Activated T-cell treated with anti-CD3 and anti-CD28 coated beads, Interleukin-2, amount 50 U/mL, for 4 hours (primary cell): ENCODE results near the gene PCCA. TPM values are rescaled to one million over a fixed set of nuclear protein-coding genes. Genes with fewer than 3 reads are reported as not detected.
"Not testable (repeated sequence)": the region's sequence is repeated elsewhere in the genome, so short reads cannot be mapped to it uniquely, and the experiment has no call there.

Experiments
- ATAC-seq, 2 donors: fragments of 200-7000 bp; cut with Tn5 transposase; one replicate each; pipeline ENCODE4 v1.10.0; 2021
- DNase-seq: peaks from one replicate; pipeline ENCODE4 v3.0.0-alpha.2; 2020
- H3K27me3 Mint-ChIP-seq: one replicate; pipeline ENCODE4 v1.8.0; 2021; ENCODE audit warnings: low read depth, mixed read lengths
- H3K36me3 Mint-ChIP-seq: one replicate; pipeline ENCODE4 v1.8.0; 2022; ENCODE audit warnings: mixed read lengths; ENCODE audit not compliant: insufficient read depth
- H3K4me1 Mint-ChIP-seq: one replicate; pipeline ENCODE4 v1.8.0; 2021; ENCODE audit warnings: low read depth, mixed read lengths
- H3K4me3 Mint-ChIP-seq: one replicate; pipeline ENCODE4 v1.8.0; 2021; ENCODE audit warnings: mild to moderate bottlenecking, moderate library complexity, mixed read lengths
- H3K9me3 Mint-ChIP-seq: one replicate; pipeline ENCODE4 v1.8.0; 2021; ENCODE audit warnings: mixed read lengths
- total RNA-seq, 3 donors: library from RNA; stranded (reverse); gene quantifications; one replicate each; pipeline ENCODE4 v1.2.1, GENCODE V29; 2021

The PCCA gene, protein sequence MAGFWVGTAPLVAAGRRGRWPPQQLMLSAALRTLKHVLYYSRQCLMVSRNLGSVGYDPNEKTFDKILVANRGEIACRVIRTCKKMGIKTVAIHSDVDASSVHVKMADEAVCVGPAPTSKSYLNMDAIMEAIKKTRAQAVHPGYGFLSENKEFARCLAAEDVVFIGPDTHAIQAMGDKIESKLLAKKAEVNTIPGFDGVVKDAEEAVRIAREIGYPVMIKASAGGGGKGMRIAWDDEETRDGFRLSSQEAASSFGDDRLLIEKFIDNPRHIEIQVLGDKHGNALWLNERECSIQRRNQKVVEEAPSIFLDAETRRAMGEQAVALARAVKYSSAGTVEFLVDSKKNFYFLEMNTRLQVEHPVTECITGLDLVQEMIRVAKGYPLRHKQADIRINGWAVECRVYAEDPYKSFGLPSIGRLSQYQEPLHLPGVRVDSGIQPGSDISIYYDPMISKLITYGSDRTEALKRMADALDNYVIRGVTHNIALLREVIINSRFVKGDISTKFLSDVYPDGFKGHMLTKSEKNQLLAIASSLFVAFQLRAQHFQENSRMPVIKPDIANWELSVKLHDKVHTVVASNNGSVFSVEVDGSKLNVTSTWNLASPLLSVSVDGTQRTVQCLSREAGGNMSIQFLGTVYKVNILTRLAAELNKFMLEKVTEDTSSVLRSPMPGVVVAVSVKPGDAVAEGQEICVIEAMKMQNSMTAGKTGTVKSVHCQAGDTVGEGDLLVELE
- total RNA-seq = 1 to 10 TPM; 2.7 to 4.8 (median 2.9) TPM

DNA sequence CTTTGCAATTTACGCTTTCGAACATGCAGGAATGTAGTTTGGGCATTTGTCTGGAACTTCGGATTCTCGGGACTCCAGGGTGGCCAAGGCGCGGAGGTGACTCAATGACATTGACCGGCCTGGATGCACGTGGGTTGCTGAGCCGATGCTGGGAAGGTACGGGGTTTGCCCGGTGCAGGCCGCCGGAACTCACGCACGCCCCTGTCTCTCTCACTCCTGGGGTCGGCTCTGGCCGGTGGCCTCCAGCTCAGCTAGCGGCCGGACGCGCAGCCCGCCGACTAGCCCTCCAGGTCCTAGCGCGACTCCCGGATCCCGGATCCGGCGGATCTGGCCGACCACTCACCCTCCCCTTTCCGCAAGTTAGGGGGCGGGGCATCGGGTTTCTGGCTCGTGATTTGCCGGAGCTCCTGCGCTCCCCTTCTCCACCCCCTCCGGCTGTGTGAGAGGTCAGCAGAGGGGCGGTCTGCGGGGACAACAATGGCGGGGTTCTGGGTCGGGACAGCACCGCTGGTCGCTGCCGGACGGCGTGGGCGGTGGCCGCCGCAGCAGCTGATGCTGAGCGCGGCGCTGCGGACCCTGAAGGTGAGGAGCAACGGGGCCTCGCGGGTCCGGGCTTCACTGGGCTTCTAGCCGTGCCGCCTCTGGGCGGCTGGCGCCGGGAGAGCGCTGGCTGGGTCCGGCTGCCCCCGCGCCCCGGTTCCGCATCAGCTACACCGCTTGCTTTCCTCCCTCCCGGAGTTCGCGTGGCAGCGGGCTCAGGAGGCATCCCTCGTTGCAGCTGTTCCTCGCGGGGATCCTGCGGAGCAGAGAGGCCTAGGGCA lies at the start of gene PCCA:
PCCA (plus strand) TSS at position 450 of the 821 bp plus-strand sequence; CDS start at position 478, 28 bp downstream.
- DNase-seq (peak; percentile 66), ATAC-seq (peak; percentile 86 to 90)
- Mint-ChIP-seq H3K27me3 (no peaks in the 10 kb centered on the region), H3K9me3 (no peaks in the 10 kb centered on the region), H3K36me3 (no peaks in the 10 kb centered on the region), H3K4me1 (peaks cover 19% of the 10 kb centered on the region), H3K4me3 (peak within 1 kb of the TSS; percentile 93)

DNA sequence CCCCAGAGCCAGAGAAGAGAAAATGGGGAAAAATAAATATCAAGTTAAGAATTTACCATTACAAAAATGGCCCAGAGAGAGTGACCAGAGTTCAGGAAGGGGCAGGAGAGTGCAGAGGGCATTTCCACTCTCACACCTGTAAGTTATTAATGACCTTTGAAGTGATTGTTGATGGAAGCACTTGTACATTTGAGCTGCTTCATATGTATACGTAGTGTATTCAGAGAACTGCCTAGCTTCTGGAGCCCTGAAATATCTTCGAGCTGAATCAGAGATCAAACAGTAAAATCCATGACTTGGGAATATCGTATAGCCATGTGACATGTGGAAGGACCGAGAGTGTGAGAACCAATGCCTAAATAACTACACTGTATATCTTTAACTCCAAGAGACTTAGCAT lies 49.2 kb upstream of the PCCA start:
- H3K36me3 Mint-ChIP-seq = no peaks in the 10 kb centered on the region
- no peaks in the 10 kb centered on the region for H3K4me1 Mint-ChIP-seq

DNA sequence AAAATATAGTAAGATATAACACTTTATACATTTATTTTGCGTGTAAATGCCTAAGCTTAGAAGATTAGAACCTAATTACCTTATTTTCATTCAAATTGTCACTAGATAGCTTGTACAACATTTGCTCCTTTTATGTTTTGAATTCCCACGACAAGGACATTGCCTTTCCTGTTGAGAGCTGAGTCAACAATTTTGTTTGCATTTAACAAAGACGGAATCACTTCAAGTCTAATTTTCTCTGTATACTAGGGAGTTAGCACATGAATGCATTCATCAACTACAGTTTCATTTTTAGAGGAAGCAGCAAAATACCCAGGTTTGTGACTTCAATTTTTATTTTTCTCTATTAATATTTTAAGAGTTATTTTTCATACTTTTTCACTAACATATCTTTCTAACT lies 48.7 kb upstream of the PCCA start:
- no peaks in the 10 kb centered on the region for H3K36me3 Mint-ChIP-seq
- ATAC-seq (no peak), DNase-seq (no peak)
- no peaks in the 10 kb centered on the region for H3K27me3 Mint-ChIP-seq
- no peaks in the 10 kb centered on the region for H3K4me1 Mint-ChIP-seq
- no peak overlapping the region for H3K4me3 Mint-ChIP-seq
- no peaks in the 10 kb centered on the region for H3K9me3 Mint-ChIP-seq

More for the DNA sequence above, 49.2 kb upstream of the PCCA start:
- ATAC-seq = no peak
- H3K4me3 Mint-ChIP-seq = no peak overlapping the region
- no peak for DNase-seq
- H3K27me3 Mint-ChIP-seq = no peaks in the 10 kb centered on the region
- H3K9me3 Mint-ChIP-seq = no peaks in the 10 kb centered on the region

DNA sequence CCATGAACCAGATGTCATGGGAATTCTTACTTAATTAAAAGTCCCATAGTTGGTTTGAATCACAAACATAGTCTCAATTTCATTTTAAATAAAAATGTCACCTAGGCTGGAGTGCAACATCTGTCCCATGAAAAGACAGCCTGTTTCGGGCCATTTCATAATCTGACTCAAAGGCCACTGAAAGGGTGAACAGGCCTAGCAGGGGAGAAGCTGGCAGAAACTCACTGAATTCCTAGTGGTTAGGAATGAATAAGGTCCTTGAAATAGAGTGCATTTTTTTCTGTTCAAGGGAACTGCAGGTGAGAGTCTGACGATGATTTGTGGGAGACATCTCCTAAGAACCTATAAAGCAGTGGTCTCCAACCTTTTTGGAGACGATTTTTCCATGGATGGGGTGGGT lies 44.0 kb upstream of the PCCA start:
- H3K36me3 Mint-ChIP-seq = no peaks in the 10 kb centered on the region
- H3K9me3 Mint-ChIP-seq = no peaks in the 10 kb centered on the region
- no peaks in the 10 kb centered on the region for H3K4me1 Mint-ChIP-seq
- no peak for ATAC-seq
- H3K4me3 Mint-ChIP-seq = no peak overlapping the region
- no peaks in the 10 kb centered on the region for H3K27me3 Mint-ChIP-seq
- no peak for DNase-seq

DNA sequence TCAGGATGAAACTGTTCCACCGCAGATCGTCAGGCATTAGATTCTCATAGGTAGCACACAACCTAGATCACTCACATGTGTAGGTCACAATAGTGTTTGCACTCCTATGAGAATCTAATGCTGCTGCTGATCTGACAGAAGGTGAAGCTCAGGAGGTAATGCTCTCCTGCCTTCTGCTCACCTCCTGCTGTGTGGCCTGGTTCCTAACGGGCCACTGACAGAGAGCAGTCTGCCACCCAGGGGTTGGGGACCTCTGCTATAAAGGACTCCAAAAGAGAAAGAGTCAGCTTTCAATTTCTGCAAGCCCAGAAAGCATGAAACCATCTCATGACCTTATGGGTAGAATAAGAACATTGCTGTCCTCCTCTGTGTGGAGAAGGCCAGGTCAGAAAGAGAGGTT lies 43.5 kb upstream of the PCCA start:
- no peaks in the 10 kb centered on the region for H3K4me1 Mint-ChIP-seq
- H3K4me3 Mint-ChIP-seq = no peak overlapping the region
- DNase-seq = no peak
- ATAC-seq = no peak
- H3K9me3 Mint-ChIP-seq = no peaks in the 10 kb centered on the region
- H3K27me3 Mint-ChIP-seq = no peaks in the 10 kb centered on the region
- H3K36me3 Mint-ChIP-seq = no peaks in the 10 kb centered on the region

DNA sequence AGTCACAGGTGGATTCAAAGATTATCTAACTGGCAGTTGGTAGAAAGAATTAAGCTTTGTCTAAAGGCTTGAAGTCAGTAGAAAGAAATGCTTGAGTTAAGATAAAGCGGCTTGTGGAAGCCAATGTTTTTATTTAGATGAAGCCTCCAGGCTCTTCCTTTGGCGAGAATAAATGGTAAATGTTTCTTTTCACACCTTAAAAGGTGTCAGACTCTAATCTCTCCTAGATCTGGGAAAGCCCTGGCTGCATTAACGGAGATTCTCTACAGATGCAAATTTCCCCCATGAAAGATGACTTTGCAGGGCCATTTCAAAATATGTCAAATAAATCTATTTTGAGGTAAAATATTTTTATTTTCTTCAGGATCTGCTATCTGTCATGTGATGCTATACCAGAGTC lies 37.8 kb upstream of the PCCA start:
- Mint-ChIP-seq H3K27me3 (peaks cover 5% of the 10 kb centered on the region), H3K36me3 (no peaks in the 10 kb centered on the region), H3K9me3 (no peaks in the 10 kb centered on the region), H3K4me1 (no peaks in the 10 kb centered on the region), H3K4me3 (no peak overlapping the region)
- ATAC-seq (no peak), DNase-seq (no peak)

DNA sequence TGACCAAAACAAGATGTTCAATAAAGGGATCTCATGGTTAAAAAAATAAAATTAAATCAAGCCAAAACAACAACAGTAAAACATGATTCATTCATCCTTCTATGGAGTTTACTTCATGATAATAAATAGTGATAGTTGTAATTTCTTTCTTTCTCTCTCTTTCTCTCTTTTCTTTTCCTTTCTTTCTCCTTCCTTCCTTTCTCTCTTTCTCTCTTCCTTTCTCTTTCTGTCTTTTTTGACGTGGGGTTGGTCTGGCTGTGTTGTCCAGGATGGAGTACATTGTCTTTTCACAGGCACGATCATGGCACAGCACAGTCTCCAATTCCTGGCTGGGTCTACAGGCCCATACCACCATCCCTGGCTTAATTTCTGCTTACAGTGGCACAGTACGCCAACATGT lies 29.1 kb upstream of the PCCA start:
- ATAC-seq (no peak), DNase-seq (no peak)
- H3K36me3 Mint-ChIP-seq = no peaks in the 10 kb centered on the region
- no peak overlapping the region for H3K4me3 Mint-ChIP-seq
- H3K9me3 Mint-ChIP-seq = peaks cover 3% of the 10 kb centered on the region
- H3K27me3 Mint-ChIP-seq = peaks cover 21% of the 10 kb centered on the region
- H3K4me1 Mint-ChIP-seq = no peaks in the 10 kb centered on the region

DNA sequence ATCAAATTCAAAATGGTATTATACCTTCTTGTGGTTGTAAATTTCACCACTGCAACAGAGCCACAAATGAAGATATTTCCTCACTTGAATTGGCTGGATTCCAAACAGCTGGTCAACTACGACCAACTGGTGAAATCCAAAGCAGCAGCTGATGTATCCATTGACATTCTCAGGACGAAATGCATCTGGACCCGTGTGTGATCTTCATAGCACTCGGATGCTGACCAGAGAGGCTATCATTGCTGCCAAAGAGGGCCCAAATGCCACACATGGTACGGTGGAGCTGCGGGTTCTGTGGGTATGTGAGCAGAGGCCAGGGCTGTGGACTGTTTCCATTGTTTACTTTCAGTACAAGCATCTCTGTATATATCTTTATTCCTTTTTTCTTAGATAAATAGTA lies 25.6 kb upstream of the PCCA start:
- Mint-ChIP-seq H3K36me3 (no peaks in the 10 kb centered on the region), H3K27me3 (peaks cover 20% of the 10 kb centered on the region), H3K4me3 (no peak overlapping the region), H3K9me3 (no peaks in the 10 kb centered on the region), H3K4me1 (no peaks in the 10 kb centered on the region)
- no peak for ATAC-seq
- no peak for DNase-seq

DNA sequence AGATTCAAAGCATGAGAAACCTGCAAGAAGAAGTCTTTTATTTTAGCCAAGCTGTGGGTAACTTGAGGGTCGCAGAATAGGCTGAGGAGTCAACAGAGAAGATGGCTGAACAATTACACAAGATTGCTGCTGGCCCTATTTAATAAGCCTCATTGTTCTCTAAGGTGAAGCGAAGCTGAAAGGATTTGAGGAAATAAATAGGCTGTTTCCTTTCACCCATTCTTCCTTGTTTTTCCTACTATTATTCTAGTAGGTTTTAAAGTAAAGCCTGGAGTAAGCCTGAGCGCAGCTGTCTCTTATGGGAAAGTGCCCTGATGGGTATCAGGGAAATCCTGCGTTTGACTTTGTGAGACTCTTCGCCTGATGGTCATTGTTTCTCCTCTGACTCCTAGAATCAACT lies 25.0 kb upstream of the PCCA start:
- DNase-seq (no peak), ATAC-seq (no peak)
- H3K36me3 Mint-ChIP-seq = no peaks in the 10 kb centered on the region
- no peak overlapping the region for H3K4me3 Mint-ChIP-seq
- peaks cover 20% of the 10 kb centered on the region for H3K27me3 Mint-ChIP-seq
- no peaks in the 10 kb centered on the region for H3K9me3 Mint-ChIP-seq
- no peaks in the 10 kb centered on the region for H3K4me1 Mint-ChIP-seq

DNA sequence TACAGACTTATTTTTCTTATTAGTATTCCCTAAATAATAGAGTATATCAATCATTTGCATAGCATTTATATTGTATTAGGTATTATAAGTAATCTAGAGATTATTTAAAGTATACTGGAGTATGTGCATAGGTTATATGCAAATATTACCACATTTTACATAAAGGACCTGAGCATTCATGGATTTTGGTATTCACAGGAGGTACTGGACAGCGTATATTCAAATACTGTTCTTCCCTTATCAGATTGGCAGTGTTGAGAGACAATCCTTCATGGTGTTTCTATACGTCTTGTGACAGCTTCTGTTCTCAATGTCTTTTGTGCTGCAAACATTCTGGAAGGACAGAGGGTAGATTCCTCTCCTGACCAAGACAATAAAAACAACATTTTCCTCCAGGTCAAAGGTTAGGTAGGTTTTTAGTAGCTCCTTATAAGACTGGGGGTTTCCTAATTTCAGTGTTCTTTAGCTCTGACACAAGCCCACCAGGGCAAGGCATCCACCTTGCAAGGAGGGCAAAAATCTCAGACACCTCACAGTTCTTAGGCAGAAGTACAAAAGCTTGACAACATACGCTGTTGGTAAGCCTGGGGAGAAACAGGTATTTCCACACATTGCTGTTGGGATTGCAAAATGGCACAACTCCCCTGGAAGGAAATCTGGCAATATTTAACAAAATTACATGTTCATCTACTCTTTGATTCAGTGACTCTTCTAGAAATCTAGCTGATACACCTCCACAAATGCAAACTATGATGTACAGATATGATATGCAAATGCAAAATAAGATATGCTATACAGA lies 20.6 kb upstream of the PCCA start:
- no peaks in the 10 kb centered on the region for H3K9me3 Mint-ChIP-seq
- no peaks in the 10 kb centered on the region for H3K36me3 Mint-ChIP-seq
- ATAC-seq (no peak), DNase-seq (no peak)
- H3K4me1 Mint-ChIP-seq = no peaks in the 10 kb centered on the region
- peaks cover 9% of the 10 kb centered on the region for H3K27me3 Mint-ChIP-seq
- H3K4me3 Mint-ChIP-seq = no peak overlapping the region

DNA sequence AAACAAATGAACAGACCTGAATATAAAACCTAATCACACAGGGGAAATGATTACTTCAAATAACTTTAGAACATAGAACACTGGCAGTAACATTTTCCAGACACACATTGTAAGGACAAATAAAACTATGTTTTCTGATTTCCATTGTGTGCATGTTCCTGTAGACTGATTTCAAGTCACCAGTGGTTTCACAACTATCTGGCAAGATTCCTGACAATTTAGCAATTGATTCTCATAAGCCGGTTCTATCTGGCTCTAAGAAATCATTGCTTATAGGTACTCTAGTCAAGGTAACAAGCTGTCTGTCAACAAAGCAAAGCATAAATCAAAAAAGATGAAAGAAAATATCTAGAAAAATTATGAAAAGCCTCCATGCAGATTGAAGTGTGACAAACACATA lies 19.6 kb upstream of the PCCA start:
- H3K9me3 Mint-ChIP-seq = no peaks in the 10 kb centered on the region

DNA sequence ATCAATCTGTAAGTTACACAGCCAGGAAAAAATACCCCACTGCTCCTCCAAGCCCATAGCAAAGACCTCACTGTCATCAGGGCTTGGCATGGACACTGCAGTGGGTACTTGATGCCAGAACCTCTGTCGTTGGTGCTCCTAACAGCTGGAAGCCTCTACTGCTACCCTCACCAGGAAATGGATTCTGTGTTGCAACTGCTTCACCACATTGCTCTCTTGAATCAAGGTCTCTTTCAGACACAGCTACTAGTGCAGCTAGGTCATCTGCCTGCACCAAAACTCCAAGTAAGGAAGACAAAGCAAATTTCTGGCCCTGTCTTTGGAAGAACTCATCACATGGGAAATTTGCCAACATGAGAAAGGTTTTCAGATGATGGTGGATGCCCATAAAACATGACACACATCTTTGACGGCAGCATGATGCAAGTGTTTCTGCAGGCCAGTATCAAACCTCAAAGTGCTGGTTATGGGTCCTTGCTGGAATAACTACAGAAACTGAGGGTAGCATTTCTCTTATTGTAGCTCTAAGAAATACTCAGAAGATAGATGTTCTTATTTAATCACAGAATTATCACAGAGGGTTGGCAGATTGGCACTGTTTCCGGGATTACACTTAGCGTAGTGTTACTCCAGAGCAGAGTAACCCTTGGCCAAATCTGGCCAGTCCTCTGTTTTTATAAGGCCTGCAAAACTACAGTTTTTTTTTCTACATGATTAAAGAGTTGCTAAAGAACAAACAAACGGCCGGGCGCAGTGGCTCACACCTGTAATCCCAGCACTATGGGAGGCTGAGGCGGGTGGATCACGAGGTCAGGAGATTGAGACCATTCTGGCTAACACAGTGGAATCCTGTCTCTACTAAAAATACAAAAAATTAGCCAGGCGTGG lies 12.9 kb upstream of the PCCA start:
- no peak for DNase-seq
- peaks cover 2% of the 10 kb centered on the region for H3K27me3 Mint-ChIP-seq
- no peaks in the 10 kb centered on the region for H3K4me1 Mint-ChIP-seq

More for the DNA sequence above, 19.6 kb upstream of the PCCA start:
- no peak for ATAC-seq
- Mint-ChIP-seq H3K4me1 (no peaks in the 10 kb centered on the region), H3K36me3 (no peaks in the 10 kb centered on the region), H3K4me3 (no peak overlapping the region), H3K27me3 (peaks cover 4% of the 10 kb centered on the region)
- no peak for DNase-seq

DNA sequence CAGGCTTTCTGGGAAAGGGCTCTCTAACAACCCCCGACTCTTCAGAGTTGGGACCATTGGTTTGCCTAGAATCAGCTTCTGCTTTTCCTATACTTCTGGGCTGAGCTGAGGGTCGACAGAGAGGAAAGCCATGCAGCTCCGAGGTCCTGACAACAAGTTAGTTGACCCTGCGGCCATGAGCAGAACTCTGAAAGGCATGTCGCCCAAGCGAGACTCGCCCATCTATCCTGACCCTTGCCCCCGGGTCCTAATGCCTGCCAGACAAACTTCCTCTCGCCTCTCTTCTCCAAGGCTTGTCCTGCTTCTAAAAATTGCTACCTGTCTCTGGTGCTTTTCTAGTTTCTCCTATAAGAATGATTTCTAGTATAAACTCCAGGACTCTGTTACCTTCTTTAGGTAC lies 9.9 kb upstream of the PCCA start:
- ATAC-seq, H3K9me3 Mint-ChIP-seq, DNase-seq, H3K4me1 Mint-ChIP-seq, H3K4me3 Mint-ChIP-seq, H3K27me3 Mint-ChIP-seq, H3K36me3 Mint-ChIP-seq: not testable (repeated sequence)

More for the DNA sequence above, 12.9 kb upstream of the PCCA start:
- Mint-ChIP-seq H3K9me3 (no peaks in the 10 kb centered on the region), H3K4me3 (no peak overlapping the region), H3K36me3 (no peaks in the 10 kb centered on the region)
- ATAC-seq = no peak
